LNCaP clone FGC (cell line): ENCODE measurements around the gene DUSP19.
A peak's percentile ranks its signal among the peaks of the same experiment; 100 is the strongest.

Experiments
- DNase-seq: peaks from one replicate; pipeline ENCODE4 v3.0.0-alpha.2; 2011; ENCODE audit warnings: low read depth
- H3K4me3 ChIP-seq: 2 replicates; pipeline ENCODE4 v1.5.1; 2011; ENCODE audit warnings: mild to moderate bottlenecking, low read depth, low read length, control low read depth
- CTCF ChIP-seq: IDR thresholded peaks from 2 replicates; pipeline ENCODE4 v1.5.1; 2012; ENCODE audit warnings: mild to moderate bottlenecking; ENCODE audit not compliant: control insufficient read depth, insufficient read depth; ENCODE audit errors: extremely low read depth

DUSP19 gene

GRCh38 chr2:183078464-183079138 lies at the start of gene DUSP19:
TSS of gene DUSP19 (plus strand) at chr2:183078747. CDS start at chr2:183078934, 187 bp downstream.
- DNase-seq: peak; percentile 95
- no peak for TF ChIP-seq CTCF
- H3K4me3 ChIP-seq: peak within 1 kb of the TSS; percentile 67

- H3K4me3 ChIP-seq: no peak overlapping the region
- TF ChIP-seq CTCF: no peak
- DNase-seq: no peak
Measured at GRCh38 chr2:183029219-183029618, 49.3 kb upstream of the DUSP19 start.

- DNase-seq: no peak
- no peak overlapping the region for H3K4me3 ChIP-seq
Measured at GRCh38 chr2:183031911-183032794, 46.4 kb upstream of the DUSP19 start.

GRCh38 chr2:183033951-183034350 lies 44.6 kb upstream of the DUSP19 start:
- no peak for TF ChIP-seq CTCF
- no peak for DNase-seq
- H3K4me3 ChIP-seq: no peak overlapping the region

More at GRCh38 chr2:183031911-183032794, 46.4 kb upstream of the DUSP19 start:
- no peak for TF ChIP-seq CTCF

GRCh38 chr2:183034806-183035205 lies 43.7 kb upstream of the DUSP19 start:
- no peak overlapping the region for H3K4me3 ChIP-seq
- no peak for DNase-seq
- TF ChIP-seq CTCF: no peak

GRCh38 chr2:183035298-183035953 lies 43.1 kb upstream of the DUSP19 start:
- H3K4me3 ChIP-seq: peak overlapping the region; percentile 59; the same call in 1 of the 2 replicates
- TF ChIP-seq CTCF: no peak
- no peak for DNase-seq
